Retinal pigment epithelial cell (primary cell): ENCODE measurements around the gene ADGRD1.

Experiments used
- DNase-seq: peaks from one replicate; pipeline ENCODE4 v3.0.0-alpha.2; 2010; ENCODE audit warnings: low read depth
- H3K4me3 ChIP-seq: 2 replicates; pipeline ENCODE4 v1.5.1; 2011; ENCODE audit warnings: mild to moderate bottlenecking, low read length, control low read depth, moderate library complexity
- CTCF ChIP-seq: conservative IDR thresholded peaks from 2 replicates; pipeline ENCODE4 v1.5.1; 2011; ENCODE audit warnings: low read depth, low read length, control low read depth, inconsistent platforms

Gene ADGRD1

DNA sequence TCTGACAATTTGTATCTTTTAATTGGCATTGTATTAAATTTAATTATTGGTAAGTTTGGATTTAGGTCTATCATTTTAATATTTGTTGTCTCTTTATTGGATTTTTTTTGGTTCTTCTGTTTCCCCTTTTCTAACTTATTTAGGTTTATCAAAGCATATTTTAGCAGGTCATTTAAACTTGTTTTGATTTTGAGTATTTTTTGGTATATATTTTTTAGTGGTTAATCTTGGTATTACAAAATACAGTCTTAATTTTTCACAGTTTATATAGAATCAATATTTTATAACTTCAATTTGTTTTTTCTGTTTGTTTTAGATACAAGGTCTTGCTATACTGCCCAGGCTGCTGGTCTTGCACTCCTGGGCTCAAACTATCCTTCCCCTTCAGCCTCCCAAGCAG is 15.5 kb upstream of the ADGRD1 start:
- no peak overlapping the region for H3K4me3 ChIP-seq

GRCh38 chr12:130944878-130945277 is 8.8 kb upstream of the ADGRD1 start:
- no peak for TF ChIP-seq CTCF
- H3K4me3 ChIP-seq: no peak overlapping the region
- no peak for DNase-seq

More for the DNA sequence above, 15.5 kb upstream of the ADGRD1 start:
- no peak for DNase-seq
- no peak for TF ChIP-seq CTCF

GRCh38 chr12:130945786-130946492 is 7.8 kb upstream of the ADGRD1 start:
- no peak for DNase-seq
- no peak for TF ChIP-seq CTCF
- H3K4me3 ChIP-seq: no peak overlapping the region

- no peak for TF ChIP-seq CTCF
- no peak overlapping the region for H3K4me3 ChIP-seq
- no peak for DNase-seq
Measured at GRCh38 chr12:130947028-130947613, 6.6 kb upstream of the ADGRD1 start.

- DNase-seq: no peak
- TF ChIP-seq CTCF: no peak
- H3K4me3 ChIP-seq: no peak overlapping the region
Measured at GRCh38 chr12:130948136-130948535, 5.6 kb upstream of the ADGRD1 start.

GRCh38 chr12:130948751-130949150 is 5.0 kb upstream of the ADGRD1 start:
- no peak for TF ChIP-seq CTCF
- no peak overlapping the region for H3K4me3 ChIP-seq
- DNase-seq: no peak

DNA sequence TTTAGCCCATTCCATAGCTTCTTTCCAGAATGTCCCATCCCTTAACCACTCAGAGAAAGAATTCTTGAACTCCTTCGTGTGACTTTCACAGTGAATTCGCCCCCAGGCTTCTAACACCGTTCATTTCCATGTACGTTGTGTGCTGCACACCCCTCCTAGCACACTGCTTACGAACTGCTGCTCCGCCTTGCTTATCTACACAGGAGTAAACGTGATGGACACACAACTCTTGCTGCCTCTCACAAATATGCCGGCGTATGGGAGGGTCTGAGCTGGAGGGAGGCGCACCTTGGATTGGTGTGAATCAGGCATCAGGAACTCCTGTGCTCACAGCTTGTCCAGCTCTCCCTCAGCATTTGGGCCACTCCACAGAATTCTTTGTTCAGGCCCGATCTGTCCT is 3.9 kb upstream of the ADGRD1 start:
- no peak for DNase-seq
- no peak overlapping the region for H3K4me3 ChIP-seq
- no peak for TF ChIP-seq CTCF
